ENCODE measurements around the gene MRPL14. TPM values are rescaled to one million over a fixed set of nuclear protein-coding genes. Genes with fewer than 3 reads are reported as not detected.

The MRPL14 gene
- total RNA-seq, 1 experiment from 2014 or later = 103 TPM

DNA sequence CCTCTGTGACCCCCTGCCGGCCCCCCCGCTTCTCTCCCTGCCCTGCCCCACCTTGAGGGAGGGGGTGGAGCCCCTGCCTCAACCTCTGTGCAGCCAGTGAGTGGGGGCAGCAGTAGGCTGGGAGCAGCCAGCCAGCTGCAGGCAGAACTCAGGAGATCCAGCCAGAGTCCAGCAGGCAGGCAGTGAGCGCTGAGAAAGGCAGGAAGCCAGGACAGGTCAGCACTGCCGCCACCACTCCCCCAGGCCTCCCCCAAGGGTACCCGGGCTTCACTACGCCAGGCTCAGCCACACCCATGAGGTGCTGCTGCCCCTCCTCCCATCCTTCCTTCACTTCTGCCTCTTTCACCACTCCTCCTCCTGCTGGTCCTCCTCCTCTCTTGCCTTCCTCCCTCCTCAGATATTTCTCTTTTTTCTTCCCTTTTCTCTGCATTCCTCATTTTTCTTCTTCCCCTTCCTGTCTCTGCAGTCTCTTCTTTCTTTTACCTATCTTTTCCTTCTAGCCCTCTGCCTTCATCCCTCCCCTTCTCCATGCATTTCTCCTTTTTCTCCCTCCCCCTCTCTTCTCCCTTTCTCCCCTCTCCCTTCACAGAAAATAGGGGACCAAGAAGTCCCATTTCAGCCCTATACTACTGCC is 11.6 kb upstream of the MRPL14 start:
- DNase-seq = no peak
- no TSS peak for BruUV-seq (replicated peaks)
- intact Hi-C loops (cut with micrococcal nuclease; ENCODE audit: unreplicated experiment) = no loop called here
- Mint-ChIP-seq H3K4me3 (ENCODE audit: low read depth, unreplicated experiment) (no peak overlapping the region), H3K9me3 (ENCODE audit: low read depth, unreplicated experiment) (no peaks in the 10 kb centered on the region), H3K4me1 (ENCODE audit: low read depth, unreplicated experiment) (peaks cover 4% of the 10 kb centered on the region), H3K36me3 (ENCODE audit: insufficient read depth, unreplicated experiment) (peaks cover 18% of the 10 kb centered on the region), H3K27me3 (ENCODE audit: unreplicated experiment) (no peaks in the 10 kb centered on the region), H3K27ac (ENCODE audit: unreplicated experiment) (no peak overlapping the region)
- no peak for TF ChIP-seq CTCF (IDR thresholded peaks at IDR 0.05; ENCODE audit: unreplicated experiment)
- CTCF ChIA-PET = no interaction called here

DNA sequence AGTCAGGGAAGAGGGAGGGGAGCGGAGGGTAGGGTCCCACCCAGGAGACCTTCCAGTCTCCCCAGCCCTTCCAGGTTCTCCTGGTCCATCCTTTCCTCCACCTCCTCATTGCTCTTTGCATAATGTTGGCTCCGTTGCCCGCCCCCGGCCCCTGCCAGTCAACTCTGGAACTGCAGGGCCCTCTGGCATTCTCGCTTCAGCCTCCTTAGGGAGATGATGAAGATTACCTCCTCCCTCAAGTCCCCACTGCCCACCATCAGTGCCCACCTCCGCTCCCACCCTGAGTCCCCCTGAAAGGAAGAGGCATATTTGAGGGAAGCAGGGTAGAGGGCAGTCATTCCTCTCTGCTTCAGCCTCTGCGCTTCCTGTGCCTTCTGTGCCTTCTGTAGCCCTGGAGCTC is 8.6 kb upstream of the MRPL14 start:
- peaks cover 31% of the 10 kb centered on the region for H3K4me1 Mint-ChIP-seq (ENCODE audit: low read depth, unreplicated experiment)
- no peaks in the 10 kb centered on the region for H3K27me3 Mint-ChIP-seq (ENCODE audit: unreplicated experiment)
- no TSS peak for BruUV-seq (replicated peaks)
- no peak overlapping the region for H3K4me3 Mint-ChIP-seq (ENCODE audit: low read depth, unreplicated experiment)
- no peak for DNase-seq
- CTCF ChIA-PET = no interaction called here
- H3K36me3 Mint-ChIP-seq (ENCODE audit: insufficient read depth, unreplicated experiment) = peaks cover 14% of the 10 kb centered on the region
- no peak for TF ChIP-seq CTCF (IDR thresholded peaks at IDR 0.05; ENCODE audit: unreplicated experiment)
- H3K9me3 Mint-ChIP-seq (ENCODE audit: low read depth, unreplicated experiment) = no peaks in the 10 kb centered on the region
- intact Hi-C loops (cut with micrococcal nuclease; ENCODE audit: unreplicated experiment) = no loop called here
- H3K27ac Mint-ChIP-seq (ENCODE audit: unreplicated experiment) = no peak overlapping the region

DNA sequence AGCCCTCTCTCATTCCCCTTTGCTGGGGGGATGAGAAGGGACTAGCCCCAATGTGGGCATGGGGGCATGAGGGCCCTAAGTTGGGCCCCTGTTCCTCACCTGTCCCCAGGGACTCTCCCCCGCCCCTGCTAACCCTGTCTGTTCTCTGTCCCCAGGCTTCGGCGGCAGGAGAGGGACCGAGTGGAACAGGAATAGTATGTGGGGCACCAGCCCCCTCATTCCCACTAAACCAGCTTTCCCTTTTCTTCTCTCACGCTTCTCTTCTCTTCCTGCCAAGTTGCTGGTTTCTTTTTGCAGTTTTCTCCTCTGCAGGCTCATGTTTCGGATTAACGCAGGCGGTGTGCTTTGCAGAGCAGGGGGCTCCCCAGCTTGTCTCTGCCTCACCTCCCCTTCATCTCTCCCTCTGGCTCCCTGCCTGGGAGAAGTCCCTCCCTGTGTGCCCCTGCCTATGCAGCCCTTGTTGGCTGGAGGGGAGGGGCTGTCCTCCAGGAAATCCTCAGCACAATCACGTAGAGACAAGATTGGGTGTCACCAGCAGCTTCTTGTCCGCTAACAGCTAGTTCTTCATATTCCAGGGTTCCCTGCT is 8.0 kb upstream of the MRPL14 start:
- Mint-ChIP-seq H3K4me3 (ENCODE audit: low read depth, unreplicated experiment) (no peak overlapping the region), H3K4me1 (ENCODE audit: low read depth, unreplicated experiment) (peaks cover 31% of the 10 kb centered on the region), H3K27ac (ENCODE audit: unreplicated experiment) (no peak overlapping the region), H3K27me3 (ENCODE audit: unreplicated experiment) (no peaks in the 10 kb centered on the region), H3K9me3 (ENCODE audit: low read depth, unreplicated experiment) (no peaks in the 10 kb centered on the region), H3K36me3 (ENCODE audit: insufficient read depth, unreplicated experiment) (peaks cover 17% of the 10 kb centered on the region)
- no peak for TF ChIP-seq CTCF (IDR thresholded peaks at IDR 0.05; ENCODE audit: unreplicated experiment)
- no peak for DNase-seq
- CTCF ChIA-PET = no interaction called here
- intact Hi-C loops (cut with micrococcal nuclease; ENCODE audit: unreplicated experiment) = no loop called here
- BruUV-seq (replicated peaks) = no TSS peak

DNA sequence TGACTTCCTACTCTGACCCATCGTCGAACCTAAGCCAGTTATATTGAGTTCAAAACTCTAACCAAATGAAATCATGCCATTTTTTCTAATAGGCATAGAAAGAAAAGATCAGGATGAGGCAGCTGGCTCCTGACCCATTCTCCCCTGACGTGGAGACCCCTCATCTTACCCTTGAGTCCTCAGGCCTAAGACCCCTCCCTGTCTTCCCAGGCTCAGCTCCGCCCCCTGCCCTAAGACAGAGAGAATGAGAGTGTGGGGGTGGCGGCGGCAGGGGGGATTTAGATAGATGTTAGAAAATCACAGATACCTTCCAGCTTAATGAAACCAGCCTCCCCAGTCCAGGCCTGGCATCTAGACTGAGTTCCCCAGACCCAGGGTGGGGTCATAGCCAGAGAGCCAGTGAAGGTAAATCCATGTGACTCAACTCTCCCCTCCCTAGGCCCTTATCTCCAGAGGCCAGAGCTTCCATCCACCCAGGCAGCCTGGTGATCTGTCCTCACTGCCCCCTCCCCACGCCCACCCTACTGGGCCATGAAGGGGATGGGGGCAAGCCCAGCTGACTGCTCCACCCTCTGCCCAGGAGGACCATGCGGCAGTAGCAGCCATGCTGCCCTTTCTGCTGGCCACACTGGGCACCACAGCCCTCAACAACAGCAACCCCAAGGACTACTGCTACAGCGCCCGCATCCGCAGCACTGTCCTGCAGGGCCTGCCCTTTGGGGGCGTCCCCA is 6.9 kb upstream of the MRPL14 start:
- Mint-ChIP-seq H3K27ac (ENCODE audit: unreplicated experiment) (peak overlapping the region; percentile 27), H3K9me3 (ENCODE audit: low read depth, unreplicated experiment) (no peaks in the 10 kb centered on the region), H3K27me3 (ENCODE audit: unreplicated experiment) (no peaks in the 10 kb centered on the region), H3K4me3 (ENCODE audit: low read depth, unreplicated experiment) (no peak overlapping the region), H3K4me1 (ENCODE audit: low read depth, unreplicated experiment) (peaks cover 38% of the 10 kb centered on the region), H3K36me3 (ENCODE audit: insufficient read depth, unreplicated experiment) (peaks cover 16% of the 10 kb centered on the region)
- no peak for DNase-seq
- intact Hi-C loops (cut with micrococcal nuclease; ENCODE audit: unreplicated experiment) = loop anchor here (1.0 kb wide), 1 partner anchor 38 kb away; no protein-coding TSS in a partner anchor
- CTCF ChIA-PET = interaction anchor here (0.5 to 1.9 kb wide), 10 partner anchors 10 to 155 kb away, joined by 3 to 14 read pairs (median 4); partner anchors contain the start of gene SLC29A1
- no TSS peak for BruUV-seq (replicated peaks)
- TF ChIP-seq CTCF (IDR thresholded peaks at IDR 0.05; ENCODE audit: unreplicated experiment) = no peak

All from Calu3 (cell line).